ENCODE results near the gene HGFAC. TPM values are rescaled to one million over a fixed set of nuclear protein-coding genes. Genes with fewer than 3 reads are reported as not detected.

Gene HGFAC
- total and polyA plus RNA-seq, 10 of the 15 experiments (the other 5 are each of a cell fraction or from before 2014, with no cell fraction given): 0.38 TPM; not detected in 9

- TF ChIP-seq CHD2 (IDR thresholded peaks at IDR 0.05; ENCODE audit: borderline replicate concordance, low read depth, low read length): no peak
Observed at GRCh38 chr4:3481783-3482393, 40.1 kb downstream of the HGFAC start (continued).

DNA sequence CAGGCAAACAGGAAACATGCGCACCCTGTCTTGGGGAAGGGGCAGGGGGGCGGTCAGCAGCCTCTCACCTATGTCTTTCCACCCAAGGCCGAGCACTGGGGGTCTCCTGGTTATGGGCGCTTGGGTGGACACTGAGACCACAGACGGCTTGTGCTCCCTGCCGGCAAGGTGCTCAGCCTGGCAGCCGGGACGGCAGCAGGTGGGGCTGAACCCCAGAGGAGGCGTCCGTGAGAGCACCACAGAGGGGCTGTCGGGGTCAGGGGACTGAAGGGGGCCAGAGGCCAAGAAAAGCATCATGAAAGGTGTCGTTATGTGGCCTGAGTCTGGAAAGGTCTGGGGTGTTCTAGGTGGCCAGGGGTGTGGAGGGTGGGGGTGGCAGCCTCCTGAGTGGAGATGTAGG is 40.9 kb downstream of the HGFAC start:
- ChIA-PET CTCF (interaction anchor here (1.0 kb wide), 1 partner anchor 289 kb away, joined by 3 read pairs; no protein-coding TSS in a partner anchor), SMC1A (ENCODE audit: uncharacterized antibody, unreplicated experiment) (no interaction called here), RAD21 (ENCODE audit: unreplicated experiment) (no interaction called here), POLR2A (no interaction called here)
- Histone ChIP-seq H3K27me3 (replicated peaks in 1 of 2; ENCODE audit: control insufficient read depth in 2 of 2, insufficient read depth in 2 of 2, low read length in 1 of 2) (peaks cover 2 to 6% of the 10 kb centered on the region in 2 experiments; a peak in 3 of 4 replicates), H3K4me3 (no peak overlapping the region), H3K79me2 (ENCODE audit: control insufficient read depth, insufficient read depth, low read length) (no peaks in the 10 kb centered on the region), H3K36me3 (ENCODE audit: control insufficient read depth in 2 of 2, insufficient read depth in 2 of 2, low read length in 1 of 2) (no peaks in the 10 kb centered on the region), H4K20me1 (ENCODE audit: control insufficient read depth, insufficient read depth) (no peaks in the 10 kb centered on the region), H3K27ac (ENCODE audit: control insufficient read depth, insufficient read depth) (no peak overlapping the region), H3K4me1 (ENCODE audit: control insufficient read depth, insufficient read depth, low read length) (no peaks in the 10 kb centered on the region; the same call in 1 of the 2 replicates), H2AFZ (ENCODE audit: control insufficient read depth, low read depth, low read length) (no peak overlapping the region), H3K4me2 (ENCODE audit: control insufficient read depth, insufficient read depth) (no peak overlapping the region), H3K9ac (ENCODE audit: control insufficient read depth, insufficient read depth, low read length) (no peak overlapping the region), H3K9me3 (replicated peaks; ENCODE audit: control insufficient read depth, insufficient read depth, low read length) (no peaks in the 10 kb centered on the region)
- 39% methylated on average over 12 of the region's 12 CpGs for WGBS (ENCODE audit: insufficient coverage, insufficient replicate concordance, low lambda C conversion rate, missing lambda C conversion rate)
- no peak for DNase-seq (ENCODE audit: low read depth, low spot score)
- ATAC-seq: no peak
- FAIRE-seq: no peak
- intact Hi-C loops (cut with micrococcal nuclease; ENCODE audit: unreplicated experiment) (no loop called here), in situ Hi-C loops (cut with MboI) (no loop called here)
- BruUV-seq (replicated peaks): no TSS peak
- TF ChIP-seq MTA2 (IDR thresholded peaks at IDR 0.05; ENCODE audit: low read depth) (no peak), CEBPB (IDR thresholded peaks at IDR 0.05; ENCODE audit: borderline replicate concordance in 1 of 2, low read depth in 2 of 2, low read length in 2 of 2) (no peak), HDAC6 (IDR thresholded peaks at IDR 0.05; ENCODE audit: unreplicated experiment) (no peak), IKZF2 (IDR thresholded peaks at IDR 0.05) (no peak), CHD2 (IDR thresholded peaks at IDR 0.05; ENCODE audit: borderline replicate concordance, low read depth, low read length) (no peak), KDM1A (IDR thresholded peaks at IDR 0.05; ENCODE audit: borderline replicate concordance) (no peak), ZNF384 (IDR thresholded peaks at IDR 0.05; ENCODE audit: borderline replicate concordance, low read depth, low read length) (no peak), MEF2B (IDR thresholded peaks at IDR 0.05; ENCODE audit: partially characterized antibody, poor library complexity, severe bottlenecking) (no peak), ZNF217 (IDR thresholded peaks at IDR 0.05) (no peak), RB1 (IDR thresholded peaks at IDR 0.05; ENCODE audit: borderline replicate concordance) (no peak), ASH2L (IDR thresholded peaks at IDR 0.05; ENCODE audit: borderline replicate concordance, low read depth) (no peak), NFYB (IDR thresholded peaks at IDR 0.05; ENCODE audit: insufficient read depth, low read depth, low read length) (no peak), NFYA (IDR thresholded peaks at IDR 0.05; ENCODE audit: borderline replicate concordance, low read depth, low read length) (no peak), CEBPZ (IDR thresholded peaks at IDR 0.05; ENCODE audit: low read depth, low read length) (no peak)
- TF ChIP-seq, protein P1, sequence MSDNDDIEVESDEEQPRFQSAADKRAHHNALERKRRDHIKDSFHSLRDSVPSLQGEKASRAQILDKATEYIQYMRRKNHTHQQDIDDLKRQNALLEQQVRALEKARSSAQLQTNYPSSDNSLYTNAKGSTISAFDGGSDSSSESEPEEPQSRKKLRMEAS (IDR thresholded peaks at IDR 0.05; ENCODE audit: low read depth, low read length): no peak
- TF ChIP-seq, protein P2, sequence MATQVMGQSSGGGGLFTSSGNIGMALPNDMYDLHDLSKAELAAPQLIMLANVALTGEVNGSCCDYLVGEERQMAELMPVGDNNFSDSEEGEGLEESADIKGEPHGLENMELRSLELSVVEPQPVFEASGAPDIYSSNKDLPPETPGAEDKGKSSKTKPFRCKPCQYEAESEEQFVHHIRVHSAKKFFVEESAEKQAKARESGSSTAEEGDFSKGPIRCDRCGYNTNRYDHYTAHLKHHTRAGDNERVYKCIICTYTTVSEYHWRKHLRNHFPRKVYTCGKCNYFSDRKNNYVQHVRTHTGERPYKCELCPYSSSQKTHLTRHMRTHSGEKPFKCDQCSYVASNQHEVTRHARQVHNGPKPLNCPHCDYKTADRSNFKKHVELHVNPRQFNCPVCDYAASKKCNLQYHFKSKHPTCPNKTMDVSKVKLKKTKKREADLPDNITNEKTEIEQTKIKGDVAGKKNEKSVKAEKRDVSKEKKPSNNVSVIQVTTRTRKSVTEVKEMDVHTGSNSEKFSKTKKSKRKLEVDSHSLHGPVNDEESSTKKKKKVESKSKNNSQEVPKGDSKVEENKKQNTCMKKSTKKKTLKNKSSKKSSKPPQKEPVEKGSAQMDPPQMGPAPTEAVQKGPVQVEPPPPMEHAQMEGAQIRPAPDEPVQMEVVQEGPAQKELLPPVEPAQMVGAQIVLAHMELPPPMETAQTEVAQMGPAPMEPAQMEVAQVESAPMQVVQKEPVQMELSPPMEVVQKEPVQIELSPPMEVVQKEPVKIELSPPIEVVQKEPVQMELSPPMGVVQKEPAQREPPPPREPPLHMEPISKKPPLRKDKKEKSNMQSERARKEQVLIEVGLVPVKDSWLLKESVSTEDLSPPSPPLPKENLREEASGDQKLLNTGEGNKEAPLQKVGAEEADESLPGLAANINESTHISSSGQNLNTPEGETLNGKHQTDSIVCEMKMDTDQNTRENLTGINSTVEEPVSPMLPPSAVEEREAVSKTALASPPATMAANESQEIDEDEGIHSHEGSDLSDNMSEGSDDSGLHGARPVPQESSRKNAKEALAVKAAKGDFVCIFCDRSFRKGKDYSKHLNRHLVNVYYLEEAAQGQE (IDR thresholded peaks at IDR 0.05; ENCODE audit: low read depth, low read length): no peak

All from GM12878 (cell line).